ENCODE data around the gene APRT.

APRT gene, protein sequence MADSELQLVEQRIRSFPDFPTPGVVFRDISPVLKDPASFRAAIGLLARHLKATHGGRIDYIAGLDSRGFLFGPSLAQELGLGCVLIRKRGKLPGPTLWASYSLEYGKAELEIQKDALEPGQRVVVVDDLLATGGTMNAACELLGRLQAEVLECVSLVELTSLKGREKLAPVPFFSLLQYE

GRCh38 chr16:88811769-88812512 is at the start of gene APRT:
Gene APRT (minus strand): TSS chr16:88811928. CDS start chr16:88811899, 29 bp downstream.
- peak; percentile 85 to 88 for DNase-seq

GRCh38 chr16:88861359-88861758 is 49.6 kb upstream of the APRT start:
- no peak for DNase-seq

DNA sequence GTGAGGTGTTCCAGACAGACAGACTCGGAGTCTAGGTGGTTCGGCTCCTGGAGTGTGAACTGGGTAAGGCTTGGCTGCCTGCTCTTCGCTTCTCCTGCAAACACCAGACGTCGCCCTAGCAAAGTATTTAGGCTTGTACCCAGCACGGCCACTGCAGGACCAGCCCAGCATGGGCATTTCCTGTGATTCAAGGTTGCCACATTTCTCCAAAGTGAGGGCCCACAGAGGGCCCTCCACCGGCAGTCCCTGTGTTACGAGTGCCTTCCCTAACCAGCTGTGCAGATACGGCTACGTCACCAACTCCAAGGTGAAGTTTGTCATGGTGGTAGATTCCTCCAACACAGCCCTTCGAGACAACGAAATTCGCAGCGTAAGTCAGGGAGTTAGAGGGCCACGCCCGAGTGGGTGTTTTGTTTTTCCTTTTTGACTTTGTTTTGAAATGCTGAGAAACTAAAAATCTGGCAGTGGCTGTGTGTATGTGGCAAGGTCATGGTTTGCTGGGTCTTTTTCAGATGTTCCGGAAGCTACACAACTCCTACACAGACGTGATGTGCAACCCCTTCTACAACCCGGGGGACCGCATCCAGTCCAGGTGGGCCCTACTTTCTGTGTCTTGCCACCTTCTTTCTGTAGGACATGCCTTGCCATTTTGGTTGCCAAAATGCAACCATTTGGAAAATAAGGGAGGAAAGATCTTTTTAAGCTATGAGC is 47.8 kb upstream of the APRT start:
- no peak for DNase-seq

- DNase-seq, result peak; percentile 31 to 70
Observed at GRCh38 chr16:88857728-88858339, 46.1 kb upstream of the APRT start.

DNA sequence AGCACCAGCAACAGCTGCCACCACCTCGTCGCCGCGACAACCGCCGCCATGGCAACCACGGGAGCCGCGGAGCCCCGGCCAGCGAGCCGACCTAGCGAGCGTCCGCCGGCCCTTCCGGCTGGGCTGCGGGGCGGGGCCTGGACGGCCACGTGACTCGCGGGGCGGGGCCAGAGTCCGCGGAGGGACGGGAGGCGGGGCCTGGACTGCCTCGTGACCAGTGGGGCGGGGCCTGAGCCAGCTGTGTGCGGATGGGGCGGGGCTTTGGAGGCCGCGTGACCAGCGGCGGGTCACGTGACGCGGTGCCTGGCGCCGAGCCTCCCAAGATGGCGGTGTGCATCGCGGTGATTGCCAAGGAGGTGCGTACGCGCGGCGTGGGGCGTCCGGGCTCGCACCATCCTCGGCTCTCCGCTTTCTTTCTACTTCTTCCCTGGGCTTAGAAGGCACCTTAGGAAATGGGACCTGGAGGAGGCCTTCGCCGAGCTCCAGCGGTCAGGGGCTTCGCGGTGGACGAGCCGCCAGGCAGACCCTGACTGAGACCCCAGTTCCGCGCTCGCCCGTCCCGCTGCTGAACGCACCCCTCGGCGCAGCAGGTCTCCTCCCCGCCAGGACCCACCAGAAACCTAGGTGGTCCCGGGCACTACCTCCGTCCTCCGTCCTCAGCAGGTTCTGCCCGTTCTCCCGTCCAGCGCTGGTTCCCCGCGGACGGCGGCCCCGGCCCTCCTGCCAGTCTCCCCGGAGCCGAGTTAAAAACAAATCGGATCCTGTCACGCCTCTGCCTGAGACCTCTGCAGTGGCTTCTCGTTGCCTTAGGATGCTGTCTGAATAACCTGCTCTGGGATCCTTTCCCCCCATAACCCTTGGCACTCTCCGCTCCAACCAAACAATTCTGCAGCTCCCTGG is 45.4 kb upstream of the APRT start, which contains the start of the genes GALNS and TRAPPC2L:
TSS of gene GALNS (minus strand) at position 120 of the 900 bp plus-strand sequence. CDS start at position 50, 70 bp downstream.
TSS of gene TRAPPC2L (plus strand) at position 300 of the 900 bp plus-strand sequence. CDS start at position 324, 24 bp downstream.
- peak; percentile 84 to 95 for DNase-seq

DNA sequence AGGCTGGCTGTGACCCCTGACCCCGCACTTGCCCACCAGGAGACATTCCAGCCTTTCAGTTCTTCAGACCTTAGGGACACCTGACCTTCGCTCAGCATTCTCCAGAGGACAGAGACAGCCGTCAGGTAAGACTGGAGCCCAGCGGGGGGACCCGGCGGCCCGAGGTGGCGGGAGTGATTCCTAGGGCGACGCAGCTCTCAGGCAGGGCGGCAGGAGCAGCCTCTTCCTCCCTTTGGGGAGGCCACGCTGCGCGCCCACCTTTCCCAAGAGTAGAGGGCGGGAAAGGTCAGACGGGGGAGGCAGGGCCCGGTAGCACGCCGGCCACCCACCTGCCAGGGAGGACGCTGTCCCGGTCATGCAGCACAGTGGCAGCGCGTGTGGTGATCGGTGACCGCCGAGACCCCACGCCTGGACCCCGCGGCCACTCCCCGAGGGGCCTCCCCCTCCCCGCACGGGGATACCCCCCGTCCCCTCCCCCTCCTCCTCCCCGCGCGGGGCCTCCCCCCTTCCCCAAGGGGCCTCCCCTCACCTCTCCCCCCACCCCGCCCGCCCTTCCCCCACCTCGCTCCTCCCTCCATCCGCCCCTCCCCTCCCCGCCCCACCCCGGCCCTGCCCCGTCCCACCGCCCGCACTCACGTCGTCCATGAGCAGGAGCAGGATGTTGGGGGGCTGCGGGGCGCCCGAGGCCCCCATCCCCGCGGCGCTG is 44.5 kb upstream of the APRT start:
- no peak for DNase-seq

DNA sequence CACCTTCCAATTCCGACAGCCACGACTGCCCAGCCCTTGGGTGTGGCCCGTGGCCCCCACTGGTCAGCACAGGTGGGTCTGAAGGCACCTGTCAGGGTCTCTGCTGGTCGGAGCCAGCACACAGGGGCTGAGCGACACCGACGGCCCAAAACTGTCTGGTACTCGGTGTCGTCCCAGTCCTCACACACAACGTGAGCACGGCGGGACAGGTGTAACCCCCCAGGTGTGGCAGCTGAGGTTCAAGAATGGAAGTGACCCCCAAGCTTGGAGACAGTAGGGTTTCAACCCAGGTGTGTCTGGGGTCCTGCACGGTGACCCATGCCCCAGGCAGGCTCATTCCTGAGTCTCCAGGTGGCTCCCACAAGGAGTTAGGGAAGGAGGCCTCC is 44.0 kb upstream of the APRT start:
- DNase-seq, result no peak

DNA sequence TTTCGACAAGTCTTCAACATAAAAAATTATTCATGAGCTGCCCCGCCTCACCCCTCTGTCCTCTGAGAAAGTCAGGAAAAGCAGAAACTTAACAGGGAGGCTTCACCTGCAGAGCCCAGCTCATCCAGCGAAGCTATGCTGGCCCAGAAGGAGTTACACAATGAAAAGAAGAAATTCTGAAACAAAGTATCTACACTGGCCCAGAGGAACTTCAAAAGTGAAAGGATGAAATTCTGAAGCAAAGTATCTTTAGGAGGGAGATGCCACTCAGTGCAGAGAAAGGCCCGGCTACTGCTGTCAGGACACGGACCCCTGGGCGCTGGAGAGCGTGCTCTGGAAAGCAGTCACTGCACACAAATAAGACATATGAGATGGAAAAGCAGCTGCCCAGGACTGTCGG is 43.4 kb upstream of the APRT start:
- DNase-seq, result no peak

GRCh38 chr16:88854306-88855111 is 42.8 kb upstream of the APRT start:
- peak in 1 of 2 donors; percentile 24 for DNase-seq

- DNase-seq, result no peak
Observed at GRCh38 chr16:88853325-88853941, 41.7 kb upstream of the APRT start.

DNA sequence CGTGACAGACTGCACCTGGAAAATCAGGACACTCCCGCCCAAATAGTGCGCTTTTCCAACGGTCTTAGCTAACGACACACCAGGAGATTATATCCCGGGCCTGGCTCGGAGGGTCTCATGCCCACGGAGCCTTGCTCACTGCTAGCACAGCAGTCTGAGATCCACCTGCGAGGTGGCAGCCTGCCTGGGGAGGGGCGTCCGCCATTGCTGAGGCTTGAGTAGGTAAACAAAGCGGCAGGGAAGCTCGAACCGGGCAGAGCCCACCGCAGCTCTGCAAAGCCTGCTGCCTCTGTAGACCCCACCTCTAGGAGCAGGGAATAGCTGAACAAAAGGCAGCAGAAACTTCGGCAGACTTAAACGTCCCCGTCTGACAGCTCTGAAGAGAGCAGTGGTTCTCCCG is 39.9 kb upstream of the APRT start:
- no peak for DNase-seq

DNA sequence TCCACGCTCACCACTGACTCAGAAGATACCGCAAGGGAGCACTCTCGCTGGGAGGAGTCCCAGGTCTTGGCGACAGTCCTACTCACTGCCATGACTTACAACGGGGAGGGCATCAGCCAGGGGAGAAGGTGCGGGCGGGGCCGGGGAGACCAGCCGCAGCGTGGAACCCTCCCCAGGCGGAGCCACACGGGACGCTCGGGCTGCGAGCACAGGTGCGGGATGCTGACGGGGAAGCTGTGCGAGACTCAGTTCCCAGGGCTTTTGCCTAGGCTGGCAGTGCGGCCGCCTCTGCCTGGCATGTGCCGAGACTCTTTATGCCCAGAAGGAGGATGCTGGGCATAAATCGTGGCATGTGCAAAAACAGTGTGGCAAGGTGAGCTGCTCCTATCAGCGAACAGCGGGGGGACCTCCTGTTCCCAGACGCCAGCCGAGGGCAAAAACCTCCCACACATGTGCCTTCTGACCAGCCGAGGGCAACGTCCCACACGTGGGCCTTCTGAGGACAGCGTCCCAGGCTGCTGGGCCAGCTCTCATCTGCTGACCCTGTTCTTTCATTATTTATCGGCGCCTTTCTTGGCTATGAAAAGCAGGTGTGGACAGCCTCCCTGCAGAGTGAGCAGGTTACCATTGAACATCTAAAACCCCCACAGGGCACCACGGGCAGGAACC is 38.9 kb upstream of the APRT start:
- no peak for DNase-seq

- no peak for DNase-seq
Observed at GRCh38 chr16:88848557-88848956, 36.8 kb upstream of the APRT start.

DNA sequence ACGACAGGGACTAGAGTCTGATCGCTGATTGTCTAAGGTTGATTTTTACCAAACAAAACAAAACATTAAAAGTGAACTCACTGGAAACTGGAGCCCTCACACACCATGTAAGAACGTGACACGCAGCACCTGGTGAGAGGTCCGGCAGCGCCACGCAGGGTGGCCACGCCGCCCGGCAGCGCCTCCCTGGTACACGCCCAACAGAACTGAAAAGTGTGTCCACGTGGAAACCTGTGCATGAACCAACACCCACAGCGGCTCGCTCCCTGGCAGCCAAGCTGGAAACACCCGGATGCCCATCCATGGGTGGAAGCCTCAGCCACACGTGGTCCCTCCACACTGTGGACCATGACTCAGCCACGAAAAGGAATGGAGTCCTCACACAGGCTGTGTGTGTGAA is 35.9 kb upstream of the APRT start:
- no peak for DNase-seq

GRCh38 chr16:88846088-88846487 is 34.4 kb upstream of the APRT start:
- no peak for DNase-seq

- no peak for DNase-seq
Observed at GRCh38 chr16:88844419-88845036, 32.8 kb upstream of the APRT start.

GRCh38 chr16:88843256-88843655 is 31.5 kb upstream of the APRT start:
- no peak for DNase-seq

- DNase-seq, result no peak
Observed at GRCh38 chr16:88842806-88843205, 31.1 kb upstream of the APRT start.

- DNase-seq, result no peak
Observed at GRCh38 chr16:88842308-88842756, 30.6 kb upstream of the APRT start.
